MM.1S (cell line): ENCODE results near the gene IPCEF1.
"Not testable (repeated sequence)": the region's sequence is repeated elsewhere in the genome, so short reads cannot be mapped to it uniquely, and the experiment has no call there.

Source experiments
- DNase-seq: peaks from one replicate; pipeline ENCODE4 v3.0.0-alpha.2; 2015
- H2AFZ ChIP-seq: fragments of 300-600 bp; sonication (generic); 2 replicates; pipeline ENCODE4 v1.6.0; 2016; ENCODE audit warnings: antibody characterized with exemption, low read length
- H3F3A ChIP-seq: fragments of 300-600 bp; sonication (generic); 2 replicates; pipeline ENCODE4 v1.6.1; 2016; ENCODE audit warnings: mild to moderate bottlenecking, antibody characterized with exemption, low read length, moderate library complexity, mixed read lengths; ENCODE audit not compliant: insufficient read depth
- H3K27ac ChIP-seq: fragments of 300-600 bp; sonication (generic); 2 replicates; pipeline ENCODE4 v1.5.1; 2016; ENCODE audit warnings: mild to moderate bottlenecking, low read length
- H3K27me3 ChIP-seq: fragments of 300-600 bp; sonication (generic); replicated peaks from 2 replicates; pipeline ENCODE4 v1.6.0; 2016; ENCODE audit warnings: low read length; ENCODE audit not compliant: insufficient read depth
- H3K36me3 ChIP-seq: fragments of 300-600 bp; sonication (generic); replicated peaks from 2 replicates; pipeline ENCODE4 v1.6.1; 2016; ENCODE audit warnings: mild to moderate bottlenecking, low read length, mixed read lengths; ENCODE audit not compliant: insufficient read depth
- H3K4me1 ChIP-seq: fragments of 300-600 bp; sonication (generic); 2 replicates; pipeline ENCODE4 v1.6.1; 2016; ENCODE audit warnings: low read length, mixed read lengths
- H3K4me2 ChIP-seq: fragments of 300-600 bp; sonication (generic); 2 replicates; pipeline ENCODE4 v1.6.0; 2016; ENCODE audit warnings: low read depth, low read length
- H3K4me3 ChIP-seq: fragments of 300-600 bp; sonication (generic); 2 replicates; pipeline ENCODE4 v1.5.1; 2016; ENCODE audit warnings: low read length, mixed read lengths
- H3K79me2 ChIP-seq: fragments of 300-600 bp; sonication (generic); 2 replicates; pipeline ENCODE4 v1.6.1; 2016; ENCODE audit warnings: mixed run types, low read length, mixed read lengths
- H3K9ac ChIP-seq: fragments of 300-600 bp; sonication (generic); 2 replicates; pipeline ENCODE4 v1.6.1; 2016; ENCODE audit warnings: low read length, mixed read lengths
- H3K9me2 ChIP-seq: fragments of 300-600 bp; sonication (generic); replicated peaks from 2 replicates; pipeline ENCODE4 v1.6.1; 2016; ENCODE audit warnings: mild to moderate bottlenecking, low read length, mixed read lengths; ENCODE audit not compliant: insufficient read depth
- H3K9me3 ChIP-seq: fragments of 300-600 bp; sonication (generic); replicated peaks from 2 replicates; pipeline ENCODE4 v1.6.1; 2016; ENCODE audit warnings: mild to moderate bottlenecking, low read length, mixed read lengths; ENCODE audit not compliant: insufficient read depth
- H4K20me1 ChIP-seq: fragments of 300-600 bp; sonication (generic); 2 replicates; pipeline ENCODE4 v1.6.1; 2016; ENCODE audit warnings: mild to moderate bottlenecking, low read length, moderate library complexity, mixed read lengths; ENCODE audit not compliant: insufficient read depth
- EZH2 ChIP-seq: fragments of 300-600 bp; sonication (generic); optimal IDR thresholded peaks from 2 replicates; pipeline ENCODE3; 2017; ENCODE audit warnings: low read depth, mild to moderate bottlenecking, antibody characterized with exemption, low read length, mixed read lengths
- EZH2phosphoT487 ChIP-seq: fragments of 300-600 bp; sonication (generic); IDR thresholded peaks from 2 replicates; pipeline ENCODE4 v1.6.1; 2018; ENCODE audit warnings: antibody characterized with exemption, low read length
- TF ChIP-seq, protein P1 (sequence below): fragments of 300-600 bp; sonication (generic); IDR thresholded peaks from 2 replicates; pipeline ENCODE4 v1.5.1; 2016; ENCODE audit warnings: antibody characterized with exemption, low read length, mixed read lengths

IPCEF1 gene

DNA sequence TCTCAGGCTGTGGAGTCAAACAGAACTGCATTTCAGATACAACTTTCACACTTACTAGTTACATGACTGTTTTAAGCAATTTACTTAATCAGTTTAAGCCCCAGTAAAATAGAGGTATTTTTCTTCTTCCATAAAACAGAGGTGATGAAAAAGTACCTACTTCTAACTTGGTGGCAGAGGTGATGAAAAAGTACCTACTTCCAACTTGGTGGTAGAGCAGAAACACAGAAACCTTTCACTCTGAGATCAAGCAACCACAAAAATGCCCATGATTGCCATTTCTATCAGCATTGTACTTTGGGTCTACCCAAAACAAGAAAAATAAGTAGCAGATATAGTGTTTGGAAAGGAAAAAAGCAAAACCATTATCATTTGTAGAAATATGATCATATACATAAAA is 168.9 kb downstream of the IPCEF1 start:
- Histone ChIP-seq H4K20me1 (no peaks in the 10 kb centered on the region), H3K36me3 (no peaks in the 10 kb centered on the region), H3K4me1 (no peaks in the 10 kb centered on the region), H3K27ac (no peak overlapping the region), H3K9ac (no peak overlapping the region), H3F3A (no peaks in the 10 kb centered on the region), H3K27me3 (no peaks in the 10 kb centered on the region), H3K4me2 (no peak overlapping the region), H3K9me2 (no peaks in the 10 kb centered on the region), H3K79me2 (no peaks in the 10 kb centered on the region), H2AFZ (no peak overlapping the region), H3K9me3 (no peaks in the 10 kb centered on the region), H3K4me3 (no peak overlapping the region)
- TF ChIP-seq, protein P1, sequence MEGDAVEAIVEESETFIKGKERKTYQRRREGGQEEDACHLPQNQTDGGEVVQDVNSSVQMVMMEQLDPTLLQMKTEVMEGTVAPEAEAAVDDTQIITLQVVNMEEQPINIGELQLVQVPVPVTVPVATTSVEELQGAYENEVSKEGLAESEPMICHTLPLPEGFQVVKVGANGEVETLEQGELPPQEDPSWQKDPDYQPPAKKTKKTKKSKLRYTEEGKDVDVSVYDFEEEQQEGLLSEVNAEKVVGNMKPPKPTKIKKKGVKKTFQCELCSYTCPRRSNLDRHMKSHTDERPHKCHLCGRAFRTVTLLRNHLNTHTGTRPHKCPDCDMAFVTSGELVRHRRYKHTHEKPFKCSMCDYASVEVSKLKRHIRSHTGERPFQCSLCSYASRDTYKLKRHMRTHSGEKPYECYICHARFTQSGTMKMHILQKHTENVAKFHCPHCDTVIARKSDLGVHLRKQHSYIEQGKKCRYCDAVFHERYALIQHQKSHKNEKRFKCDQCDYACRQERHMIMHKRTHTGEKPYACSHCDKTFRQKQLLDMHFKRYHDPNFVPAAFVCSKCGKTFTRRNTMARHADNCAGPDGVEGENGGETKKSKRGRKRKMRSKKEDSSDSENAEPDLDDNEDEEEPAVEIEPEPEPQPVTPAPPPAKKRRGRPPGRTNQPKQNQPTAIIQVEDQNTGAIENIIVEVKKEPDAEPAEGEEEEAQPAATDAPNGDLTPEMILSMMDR = no peak
- TF ChIP-seq EZH2 (no peak), EZH2phosphoT487 (no peak)
- DNase-seq = no peak

DNA sequence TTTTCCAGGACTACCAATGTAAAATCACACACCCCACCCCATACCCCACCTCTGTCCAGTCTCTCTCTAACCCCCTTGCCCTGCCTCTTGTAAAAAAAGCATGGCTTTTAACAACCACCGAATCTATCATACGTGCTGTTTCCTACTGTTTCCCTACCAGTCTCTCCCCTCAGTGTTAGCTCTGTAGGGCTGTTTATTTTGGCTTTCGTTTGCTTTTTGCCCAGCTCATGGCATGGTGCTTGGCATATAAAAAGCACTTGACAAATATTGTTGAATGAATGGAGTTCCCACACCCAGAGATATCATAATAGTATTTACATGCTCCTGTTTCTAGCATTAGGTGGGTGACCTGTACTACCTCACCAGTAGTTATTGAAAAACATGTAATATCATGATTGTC is 169.4 kb downstream of the IPCEF1 start:
- Histone ChIP-seq H3K27ac (no peak overlapping the region), H3F3A (no peaks in the 10 kb centered on the region), H3K4me2 (no peak overlapping the region), H4K20me1 (no peaks in the 10 kb centered on the region), H3K36me3 (no peaks in the 10 kb centered on the region), H3K9ac (no peak overlapping the region), H3K9me3 (no peaks in the 10 kb centered on the region), H3K9me2 (no peaks in the 10 kb centered on the region), H3K4me1 (no peaks in the 10 kb centered on the region), H3K4me3 (no peak overlapping the region), H3K79me2 (no peaks in the 10 kb centered on the region), H3K27me3 (no peaks in the 10 kb centered on the region), H2AFZ (no peak overlapping the region)
- DNase-seq = no peak
- TF ChIP-seq, protein P1 = no peak
- TF ChIP-seq EZH2 (no peak), EZH2phosphoT487 (no peak)

DNA sequence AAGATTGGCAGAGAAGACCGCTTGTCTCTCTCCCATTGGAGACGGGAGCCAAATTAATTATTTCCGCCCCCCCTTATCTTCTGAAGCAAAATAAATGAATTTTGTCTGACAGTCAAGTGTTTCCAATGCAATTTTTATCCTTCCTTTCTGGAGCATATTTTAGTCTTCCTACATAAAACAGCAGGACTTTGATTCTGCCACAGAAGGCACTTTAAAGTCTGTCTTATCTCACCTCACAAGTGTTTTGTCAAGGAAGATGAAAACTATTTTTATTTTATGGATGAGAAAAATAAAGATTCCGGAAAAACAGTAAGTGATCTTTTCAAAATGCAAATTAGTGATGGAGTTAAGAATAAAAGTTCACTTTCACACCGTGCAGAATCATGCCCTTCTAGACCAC is 177.2 kb downstream of the IPCEF1 start:
- no peak overlapping the region for H3K9ac ChIP-seq
- H3K4me2 ChIP-seq = no peak overlapping the region
- no peaks in the 10 kb centered on the region for H4K20me1 ChIP-seq
- no peaks in the 10 kb centered on the region for H3K79me2 ChIP-seq
- no peak overlapping the region for H3K27ac ChIP-seq
- H3K4me1 ChIP-seq = no peaks in the 10 kb centered on the region
- H3F3A ChIP-seq = no peaks in the 10 kb centered on the region
- no peaks in the 10 kb centered on the region for H3K9me2 ChIP-seq
- H3K4me3 ChIP-seq = no peak overlapping the region
- no peaks in the 10 kb centered on the region for H3K27me3 ChIP-seq
- no peak for DNase-seq
- no peak for TF ChIP-seq EZH2phosphoT487
- no peak for TF ChIP-seq EZH2
- TF ChIP-seq, protein P1 = no peak
- H3K9me3 ChIP-seq = no peaks in the 10 kb centered on the region
- H2AFZ ChIP-seq = no peak overlapping the region
- no peaks in the 10 kb centered on the region for H3K36me3 ChIP-seq

DNA sequence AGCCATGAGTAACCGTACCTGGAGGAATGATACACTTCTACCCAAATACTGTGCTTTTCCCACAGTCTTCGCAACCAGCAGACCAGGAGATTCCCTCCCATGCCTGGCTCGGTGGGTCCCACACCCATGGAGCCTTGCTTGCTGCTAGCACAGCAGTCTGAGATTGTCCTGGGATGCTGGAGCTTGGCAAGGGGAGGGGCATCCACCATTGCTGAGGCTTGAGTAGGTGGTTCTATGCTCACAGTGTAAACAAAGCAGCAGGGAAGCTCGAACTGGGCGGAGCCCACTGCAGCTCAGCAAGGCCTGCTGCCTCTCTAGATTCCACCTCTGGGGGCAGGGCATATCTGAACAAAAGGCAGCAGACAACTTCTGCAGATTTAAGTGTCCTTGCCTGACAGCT is 184.2 kb downstream of the IPCEF1 start:
- H3F3A ChIP-seq, H3K27me3 ChIP-seq, H3K4me1 ChIP-seq, H3K36me3 ChIP-seq, H2AFZ ChIP-seq, H3K9me2 ChIP-seq, H3K4me2 ChIP-seq, H3K9ac ChIP-seq, H3K4me3 ChIP-seq, H3K9me3 ChIP-seq, H3K27ac ChIP-seq, H4K20me1 ChIP-seq, DNase-seq, H3K79me2 ChIP-seq: not testable (repeated sequence)
